ENCODE measurements around the gene SRGAP2B.
"Not testable (repeated sequence)": the region's sequence is repeated elsewhere in the genome, so short reads cannot be mapped to it uniquely, and the experiment has no call there.

SRGAP2B gene

DNA sequence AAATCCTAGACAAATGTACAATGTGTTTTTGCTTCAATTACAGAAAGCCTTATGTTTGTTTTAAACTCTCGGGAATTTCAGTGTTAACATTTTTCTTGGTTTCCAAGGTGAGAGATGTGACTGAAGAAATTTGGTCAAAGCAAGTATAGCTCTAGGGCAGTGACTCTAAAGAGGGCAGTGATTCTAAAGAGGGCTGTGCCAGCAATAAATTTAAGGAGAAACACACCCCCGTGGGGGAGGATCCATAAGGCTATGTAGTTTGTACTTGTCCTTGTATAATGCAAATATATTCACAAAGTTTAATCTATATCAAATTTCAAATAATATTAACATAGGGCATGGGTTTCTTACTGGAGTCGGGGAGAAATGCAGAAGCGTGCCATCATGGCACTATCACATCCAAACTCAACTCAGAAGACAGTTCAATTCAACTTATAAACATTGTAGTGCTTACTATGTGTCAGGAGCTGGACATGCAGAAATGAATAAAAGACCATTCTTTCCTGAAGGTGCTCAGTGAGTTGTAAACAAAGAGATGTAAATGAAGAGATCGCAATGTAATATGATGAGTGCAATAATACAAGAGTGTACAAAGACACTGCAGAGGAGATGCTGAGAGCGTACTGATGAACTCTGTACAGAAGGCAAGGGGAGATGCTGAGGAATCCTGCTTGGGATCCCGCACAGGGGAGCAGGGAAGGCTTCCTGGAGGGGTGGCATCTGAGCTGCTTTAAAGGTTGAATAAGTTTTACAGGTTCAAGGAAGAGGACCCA lies 12.5 kb downstream of the SRGAP2B start:
- DNase-seq, result not testable (repeated sequence)

- DNase-seq, result not testable (repeated sequence)
These were observed 14.9 kb downstream of the SRGAP2B start for GRCh38 chr1:145080193-145080592.

- DNase-seq, result not testable (repeated sequence)
These were observed 15.4 kb downstream of the SRGAP2B start for GRCh38 chr1:145079737-145080136.

GRCh38 chr1:145078787-145079370 lies 16.2 kb downstream of the SRGAP2B start:
- DNase-seq, result not testable (repeated sequence)

DNA sequence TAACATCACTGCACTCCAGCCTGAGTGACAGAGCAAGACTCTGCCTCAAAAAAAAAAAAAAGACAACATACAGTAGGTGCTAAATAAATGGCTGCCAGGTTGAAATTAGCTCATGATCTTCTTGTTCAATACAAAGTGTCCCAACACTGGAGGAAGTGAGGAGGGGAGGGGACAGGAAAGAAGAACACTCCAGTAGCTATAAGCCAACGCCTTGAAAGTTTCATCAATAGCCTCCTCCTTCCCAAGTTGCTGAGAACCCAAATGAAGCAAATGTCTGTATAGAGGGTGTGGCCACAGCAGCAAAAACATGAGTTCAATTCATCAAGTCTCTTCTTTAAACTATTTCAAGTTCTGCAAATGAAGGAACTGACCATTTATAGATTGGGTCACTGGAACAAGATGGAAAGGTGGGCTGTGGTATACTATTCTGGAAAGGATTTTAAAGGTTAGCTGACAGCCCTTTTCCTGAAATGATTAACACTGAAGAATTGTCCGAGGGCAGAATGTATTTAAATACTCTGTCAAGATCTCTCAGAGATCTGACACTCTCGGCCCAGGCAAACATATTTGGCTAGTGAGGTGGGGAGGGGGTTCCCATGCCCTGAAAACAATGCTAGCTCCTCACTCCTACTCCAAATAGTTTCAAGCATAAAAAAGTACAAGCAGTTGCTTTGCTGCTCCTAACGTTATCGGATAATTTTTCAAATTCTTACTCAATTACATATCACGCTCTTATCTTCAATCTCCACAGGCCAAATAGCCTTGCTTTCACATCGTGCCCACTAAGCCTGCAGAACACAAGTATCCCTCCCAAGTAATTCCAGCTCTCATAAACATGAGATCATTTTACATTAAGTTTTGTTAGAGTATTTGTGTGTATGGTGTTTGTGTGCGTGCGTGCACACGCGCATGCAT lies 17.0 kb downstream of the SRGAP2B start:
- DNase-seq, result not testable (repeated sequence)

DNA sequence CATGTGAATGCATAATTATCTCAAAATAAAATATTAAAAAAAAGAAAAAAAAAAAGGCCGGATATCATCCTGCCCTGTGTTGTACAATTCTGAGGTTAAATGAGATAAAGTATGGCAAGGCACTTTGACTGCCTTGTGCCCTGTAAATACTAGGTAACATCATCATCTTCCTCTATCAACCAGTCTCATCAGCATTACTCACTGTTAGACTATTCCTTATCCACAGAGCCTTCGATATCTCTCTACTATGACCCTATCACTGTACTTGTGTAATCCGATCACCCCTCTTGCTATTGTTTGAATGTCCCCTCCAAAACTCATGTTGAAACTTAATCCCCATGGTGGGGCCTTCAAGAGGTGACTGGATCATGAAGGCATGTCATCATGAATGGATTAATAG lies 18.3 kb downstream of the SRGAP2B start:
- not testable (repeated sequence) for DNase-seq

GRCh38 chr1:145074021-145074559 lies 21.0 kb downstream of the SRGAP2B start:
- not testable (repeated sequence) for DNase-seq

- DNase-seq, result not testable (repeated sequence)
These were observed 23.6 kb downstream of the SRGAP2B start for GRCh38 chr1:145071569-145071968.

- not testable (repeated sequence) for DNase-seq
These were observed 28.6 kb downstream of the SRGAP2B start for GRCh38 chr1:145066486-145066885.

DNA sequence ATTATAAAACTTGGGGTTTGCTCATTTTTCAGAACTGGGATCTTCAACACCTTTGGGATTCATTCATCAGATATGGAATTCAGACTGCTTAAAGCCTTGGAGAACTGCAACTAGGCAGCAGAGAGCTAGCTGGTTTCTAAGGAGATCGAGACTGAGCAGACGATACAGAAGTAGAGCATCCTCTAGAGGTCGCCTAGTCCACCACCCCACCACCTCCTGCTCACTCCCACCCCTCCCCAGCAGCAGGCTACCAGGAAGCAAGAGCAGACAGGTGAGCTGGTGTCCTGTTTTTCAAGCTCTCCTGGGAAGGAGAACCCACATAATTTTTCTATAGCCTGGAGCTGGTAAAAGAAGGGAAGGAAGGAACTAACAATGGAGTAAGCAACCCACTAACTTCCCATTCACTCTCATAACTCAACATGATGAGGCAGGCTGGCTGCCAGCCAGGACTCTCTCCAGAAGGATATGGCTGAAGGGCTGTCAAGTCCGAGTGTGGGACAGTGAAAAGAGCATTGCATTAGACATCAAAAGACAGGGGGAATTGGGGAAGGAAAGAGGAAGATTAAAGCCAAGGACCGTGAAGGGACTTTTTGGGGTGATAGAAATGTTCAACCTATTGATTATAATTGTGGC lies 29.8 kb downstream of the SRGAP2B start:
- DNase-seq, result not testable (repeated sequence)

- not testable (repeated sequence) for DNase-seq
These were observed 31.0 kb downstream of the SRGAP2B start for GRCh38 chr1:145063941-145064648.

- not testable (repeated sequence) for DNase-seq
These were observed 31.8 kb downstream of the SRGAP2B start for GRCh38 chr1:145063285-145063684.

DNA sequence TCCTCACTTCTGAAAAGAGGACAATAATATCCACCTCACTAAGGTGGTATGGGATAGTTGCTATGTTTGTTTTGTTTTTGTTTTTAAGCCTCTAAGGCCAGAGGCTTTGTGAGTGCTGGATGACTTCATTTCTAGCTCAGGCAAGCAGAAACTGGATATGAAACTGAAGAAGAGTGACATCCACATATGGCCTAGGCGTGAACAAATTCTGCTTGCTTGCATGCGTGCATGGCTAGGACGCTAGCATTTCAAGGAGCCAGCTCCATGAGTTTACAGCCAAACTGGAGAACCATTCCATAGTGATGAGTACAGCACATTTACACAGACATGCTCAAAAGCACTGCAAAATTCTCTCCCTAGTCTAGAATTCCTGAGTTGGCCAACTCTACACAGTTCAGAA lies 36.9 kb downstream of the SRGAP2B start:
- not testable (repeated sequence) for DNase-seq

DNA sequence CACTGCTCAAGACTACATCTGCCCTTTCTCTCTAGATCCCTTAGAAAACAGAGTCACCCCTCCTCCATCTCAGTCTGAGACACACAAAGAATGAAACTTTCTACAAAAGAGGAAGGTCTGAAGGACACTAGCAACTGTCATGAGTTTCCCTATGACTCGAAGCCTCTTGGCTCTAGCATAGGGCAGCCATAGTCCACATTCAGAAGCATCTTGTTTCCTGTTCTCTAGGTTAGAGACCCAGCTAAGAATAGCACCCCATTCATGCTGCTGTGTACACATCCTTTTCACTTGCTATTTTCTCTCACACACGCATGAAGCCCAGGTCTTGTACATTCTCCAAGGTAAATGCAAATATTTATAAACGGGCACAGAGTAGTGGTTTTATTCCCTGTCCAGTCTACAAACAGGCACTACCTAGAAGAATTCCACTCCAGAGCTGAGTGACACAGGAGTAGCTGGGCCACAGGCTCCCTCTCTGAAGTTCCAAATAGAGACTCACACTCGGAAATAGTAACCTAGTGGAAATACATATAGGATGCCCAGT lies 39.8 kb downstream of the SRGAP2B start:
- DNase-seq, result not testable (repeated sequence)

DNA sequence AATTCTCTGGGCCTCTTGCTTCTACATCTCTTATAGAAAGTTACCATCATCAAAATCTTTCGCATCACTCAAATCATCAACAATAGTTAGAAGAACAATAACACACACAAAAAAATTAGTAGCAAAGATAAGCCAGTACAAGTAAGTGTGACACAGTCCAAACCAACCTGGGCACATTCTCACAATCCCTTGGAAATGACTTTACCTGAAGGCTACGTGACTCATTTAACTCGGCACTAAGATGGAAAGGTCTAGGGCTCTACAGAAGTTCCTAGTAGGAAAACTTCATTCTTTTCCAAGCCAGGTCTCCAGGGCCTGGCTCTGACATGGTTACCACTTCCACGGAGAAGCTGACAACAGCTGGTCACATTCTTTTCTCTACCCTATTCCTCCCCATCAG lies 41.7 kb downstream of the SRGAP2B start:
- DNase-seq, result not testable (repeated sequence)

- DNase-seq, result not testable (repeated sequence)
These were observed 42.9 kb downstream of the SRGAP2B start for GRCh38 chr1:145052019-145052776.

DNA sequence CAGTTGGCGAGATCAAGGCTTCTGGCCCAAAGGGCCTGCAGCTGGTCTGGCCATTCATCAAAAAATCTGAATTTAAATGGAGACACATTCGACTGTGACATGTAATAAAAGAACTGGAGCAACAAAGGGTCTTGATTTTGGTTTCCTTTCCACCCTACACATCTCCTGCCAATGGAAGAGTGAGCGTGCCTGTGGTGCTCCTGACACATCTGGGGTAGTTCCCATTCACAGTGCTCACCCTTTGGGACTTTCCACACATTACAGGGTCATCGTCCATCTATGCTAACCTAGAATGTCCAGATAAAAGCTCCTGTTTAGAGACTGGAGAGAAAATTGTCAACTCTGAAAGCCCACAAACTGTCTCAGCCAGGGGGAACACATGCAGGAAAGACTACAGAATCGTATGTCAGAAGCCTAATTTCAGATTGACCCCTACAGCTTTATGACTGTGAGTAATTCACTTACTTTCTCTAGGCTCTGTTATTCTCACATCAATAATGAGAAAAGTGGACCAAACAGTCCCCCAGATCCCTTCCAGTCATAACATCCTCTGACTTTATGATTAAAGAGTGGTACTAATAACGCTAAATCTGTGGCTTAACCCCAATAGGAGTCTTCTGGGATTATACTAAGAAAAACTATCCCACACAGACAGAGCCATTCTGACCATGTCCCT lies 46.8 kb downstream of the SRGAP2B start:
- DNase-seq, result not testable (repeated sequence)

DNA sequence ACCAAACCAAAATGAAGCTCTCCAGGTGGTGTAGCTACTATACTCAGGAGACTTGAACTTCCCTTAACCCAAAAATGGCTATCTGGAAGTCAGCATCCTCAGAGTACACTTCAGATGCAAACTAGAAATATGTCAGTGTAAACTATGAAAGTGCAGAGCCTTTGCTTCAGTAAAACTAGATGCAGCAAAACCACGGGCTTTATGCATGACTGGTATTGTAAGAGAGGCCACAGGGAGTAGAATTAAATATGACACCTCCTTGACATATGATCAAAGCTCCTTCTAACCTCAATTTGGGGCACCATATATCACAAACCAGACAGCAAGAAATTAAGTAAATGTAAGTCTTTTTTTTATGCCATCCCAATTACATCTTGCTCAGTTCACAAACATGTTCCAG lies 47.6 kb downstream of the SRGAP2B start:
- DNase-seq, result not testable (repeated sequence)

DNA sequence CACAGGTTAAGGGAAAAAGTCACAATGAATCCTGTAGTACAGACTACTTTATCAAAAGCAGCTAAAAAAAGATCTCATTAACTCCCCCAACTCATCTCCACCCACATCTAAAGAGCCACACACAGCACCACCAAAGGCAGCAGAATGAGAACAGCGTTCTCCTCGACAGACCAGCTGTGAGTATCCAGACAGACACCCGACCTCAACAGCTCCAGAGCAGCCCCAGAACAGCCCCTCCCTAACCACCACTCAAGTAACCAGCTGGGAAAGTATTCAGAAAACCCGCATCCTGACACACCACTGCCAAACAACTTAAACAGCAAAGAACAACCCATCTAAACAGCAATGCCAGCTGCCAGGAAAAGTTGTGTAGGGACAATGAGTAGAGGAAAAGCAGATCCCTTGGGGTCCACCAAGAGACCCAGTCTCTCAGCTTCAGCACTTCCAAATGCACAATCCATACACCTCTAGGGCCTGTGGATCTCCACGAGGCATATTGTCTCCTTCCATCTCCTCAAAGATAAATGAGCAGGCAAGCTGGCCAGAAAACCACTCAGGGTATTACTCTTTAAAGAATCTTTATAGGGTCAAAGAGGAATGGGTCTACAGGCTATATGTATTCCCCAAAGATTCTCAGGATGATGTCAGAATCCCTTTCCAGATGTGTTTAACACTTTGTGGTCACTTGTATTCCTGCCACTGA lies 49.4 kb downstream of the SRGAP2B start:
- not testable (repeated sequence) for DNase-seq

Measured in fibroblast of skin of back (primary cell).